Neural cell (in vitro differentiated cells): Measurements from ENCODE around the gene EFS. TPM values are rescaled to one million over a fixed set of nuclear protein-coding genes. Genes with fewer than 3 reads are reported as not detected.

ENCODE experiments used
- H2AFZ ChIP-seq: fragments of 200-600, 300-800 bp; sonication (generic), shearing (Covaris generic); 2 replicates; pipeline ENCODE4 v1.6.0; 2014; ENCODE audit warnings: low read depth, mild to moderate bottlenecking, antibody characterized with exemption, low read length, moderate library complexity
- H3F3A ChIP-seq: fragments of 200-600 bp; shearing (Covaris generic); 2 replicates; pipeline ENCODE4 v1.6.1; 2016; ENCODE audit warnings: mild to moderate bottlenecking, moderate library complexity, mixed read lengths, antibody characterized with exemption, low read length; ENCODE audit not compliant: insufficient read depth, poor library complexity, severe bottlenecking
- H3K27ac ChIP-seq: fragments of 200-600, 300-800 bp; sonication (generic), shearing (Covaris generic); 2 replicates; pipeline ENCODE4 v1.5.1; 2014; ENCODE audit warnings: mild to moderate bottlenecking, low read length, moderate library complexity
- H3K27me3 ChIP-seq: fragments of 300-800, 200-600 bp; sonication (generic), shearing (Covaris generic); 2 replicates; pipeline ENCODE4 v1.6.0; 2014; ENCODE audit warnings: mild to moderate bottlenecking, low read depth, low read length, moderate library complexity; ENCODE audit not compliant: insufficient read depth
- H3K36me3 ChIP-seq: fragments of 300-800, 200-600 bp; sonication (generic), shearing (Covaris generic); 2 replicates; pipeline ENCODE4 v1.5.1; 2014; ENCODE audit warnings: mild to moderate bottlenecking, antibody characterized with exemption, low read length, moderate library complexity; ENCODE audit not compliant: insufficient read depth
- H3K4me2 ChIP-seq: fragments of 300-800, 200-600 bp; sonication (generic), shearing (Covaris generic); 2 replicates; pipeline ENCODE4 v1.6.0; 2014; ENCODE audit warnings: mild to moderate bottlenecking, low read length
- H3K4me3 ChIP-seq: fragments of 300-800, 200-600 bp; sonication (generic), shearing (Covaris generic); 2 replicates; pipeline ENCODE4 v1.5.1; 2014; ENCODE audit warnings: mild to moderate bottlenecking, low read length, moderate library complexity
- H3K79me2 ChIP-seq: fragments of 200-600 bp; shearing (Covaris generic); replicated peaks from 2 replicates; pipeline ENCODE4 v1.6.0; 2014; ENCODE audit warnings: mild to moderate bottlenecking, low read length, moderate library complexity; ENCODE audit not compliant: insufficient read depth
- H3K9ac ChIP-seq: fragments of 300-800, 200-600 bp; sonication (generic), shearing (Covaris generic); 2 replicates; pipeline ENCODE4 v1.6.1; 2016; ENCODE audit warnings: mild to moderate bottlenecking, low read length, mixed read lengths
- H3K9me2 ChIP-seq: fragments of 200-600 bp; shearing (Covaris generic); 2 replicates; pipeline ENCODE4 v1.6.1; 2016; ENCODE audit warnings: mild to moderate bottlenecking, low read length, mixed read lengths; ENCODE audit not compliant: insufficient read depth
- H3K9me3 ChIP-seq: fragments of 200-600, 300-800 bp; sonication (generic), shearing (Covaris generic); 2 replicates; pipeline ENCODE4 v1.6.1; 2016; ENCODE audit warnings: mild to moderate bottlenecking, mixed run types, low read length, moderate library complexity, mixed read lengths
- H4K20me1 ChIP-seq: fragments of 200-600 bp; shearing (Covaris generic); 2 replicates; pipeline ENCODE4 v1.6.1; 2016; ENCODE audit warnings: mild to moderate bottlenecking, mixed run types; ENCODE audit not compliant: insufficient read depth
- EP300 ChIP-seq: fragments of 450-650 bp; conservative IDR thresholded peaks from 2 replicates; pipeline ENCODE4 v1.6.1; 2014; ENCODE audit warnings: antibody characterized with exemption, mild to moderate bottlenecking, moderate library complexity; ENCODE audit not compliant: poor library complexity, severe bottlenecking
- EZH2 ChIP-seq: fragments of 200-600, 300-800 bp; shearing (Covaris generic), sonication (generic); IDR thresholded peaks from 2 replicates; pipeline ENCODE4 v1.6.1; 2014; ENCODE audit warnings: antibody characterized with exemption, low read length, borderline replicate concordance, mild to moderate bottlenecking; ENCODE audit not compliant: insufficient read depth, poor library complexity, severe bottlenecking
- MXI1 ChIP-seq: fragments of 450-650 bp; conservative IDR thresholded peaks from 2 replicates; pipeline ENCODE4 v1.6.1; 2014; ENCODE audit warnings: antibody characterized with exemption, mild to moderate bottlenecking; ENCODE audit not compliant: poor library complexity, severe bottlenecking
- POLR2AphosphoS5 ChIP-seq: IDR thresholded peaks from 2 replicates; pipeline ENCODE4 v1.6.1; 2012
- SMC3 ChIP-seq: fragments of 450-650 bp; conservative IDR thresholded peaks from 2 replicates; pipeline ENCODE4 v1.6.1; 2014; ENCODE audit warnings: antibody characterized with exemption, mild to moderate bottlenecking, moderate library complexity; ENCODE audit not compliant: poor library complexity
- TAF1 ChIP-seq: IDR thresholded peaks from 2 replicates; pipeline ENCODE4 v1.6.1; 2012; ENCODE audit warnings: low read depth
- polyA plus RNA-seq: library from polyadenylated mRNA; depleted of rRNA; stranded (reverse); fragments of >200 nt; gene quantifications from 2 replicates; pipeline ENCODE4 v1.2.3, GENCODE V29; 2014
- TF ChIP-seq, protein P1 (sequence below): IDR thresholded peaks from 2 replicates; pipeline ENCODE4 v1.6.1; 2012; ENCODE audit warnings: borderline replicate concordance
- TF ChIP-seq, protein P2 (sequence below): fragments of 450-650 bp; IDR thresholded peaks from 2 replicates; pipeline ENCODE4 v1.5.1; 2014; ENCODE audit warnings: antibody characterized with exemption, mild to moderate bottlenecking, moderate library complexity; ENCODE audit not compliant: poor library complexity, severe bottlenecking

The EFS gene
- polyA plus RNA-seq, 1 donor from 2014 or later = 0.48 TPM

DNA sequence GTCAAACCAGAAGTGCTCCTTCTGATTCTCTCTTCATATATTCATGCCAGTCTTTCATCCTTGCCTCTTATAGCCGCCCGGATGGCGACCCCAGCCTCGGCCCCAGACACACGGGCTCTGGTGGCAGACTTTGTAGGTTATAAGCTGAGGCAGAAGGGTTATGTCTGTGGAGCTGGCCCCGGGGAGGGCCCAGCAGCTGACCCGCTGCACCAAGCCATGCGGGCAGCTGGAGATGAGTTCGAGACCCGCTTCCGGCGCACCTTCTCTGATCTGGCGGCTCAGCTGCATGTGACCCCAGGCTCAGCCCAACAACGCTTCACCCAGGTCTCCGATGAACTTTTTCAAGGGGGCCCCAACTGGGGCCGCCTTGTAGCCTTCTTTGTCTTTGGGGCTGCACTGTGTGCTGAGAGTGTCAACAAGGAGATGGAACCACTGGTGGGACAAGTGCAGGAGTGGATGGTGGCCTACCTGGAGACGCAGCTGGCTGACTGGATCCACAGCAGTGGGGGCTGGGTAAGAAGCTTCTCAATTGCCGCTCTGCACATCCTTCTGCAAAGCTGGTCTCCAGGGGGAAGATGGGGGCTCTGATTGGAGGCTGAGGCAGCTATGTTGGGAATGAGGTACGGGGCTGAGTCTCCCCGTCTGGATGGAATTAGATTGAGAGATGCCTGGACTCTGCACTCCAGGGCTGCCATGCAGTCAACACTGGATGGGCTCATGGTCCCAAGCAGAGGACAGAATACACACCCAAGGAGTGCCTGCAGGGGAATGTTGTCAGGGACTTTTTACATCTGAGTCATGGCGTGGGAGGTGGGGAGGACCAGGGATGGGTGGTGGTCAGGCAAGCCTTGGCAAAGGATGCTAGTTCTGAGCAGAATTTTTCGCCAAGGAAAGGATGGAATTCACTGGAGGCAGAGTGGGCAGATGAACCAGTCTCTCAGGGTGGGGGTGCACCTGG is 57.0 kb downstream of the EFS start:
- H3K36me3 ChIP-seq = no peaks in the 10 kb centered on the region
- peak overlapping the region; percentile 84 for H3K4me3 ChIP-seq
- H3F3A ChIP-seq = peaks cover 3% of the 10 kb centered on the region
- no peak overlapping the region for H2AFZ ChIP-seq
- peak overlapping the region; percentile 84 for H3K27ac ChIP-seq
- peak overlapping the region; percentile 96 for H3K9ac ChIP-seq
- no peaks in the 10 kb centered on the region for H3K27me3 ChIP-seq
- peak overlapping the region; percentile 92 for H3K4me2 ChIP-seq
- no peaks in the 10 kb centered on the region for H3K9me3 ChIP-seq
- no peaks in the 10 kb centered on the region for H4K20me1 ChIP-seq
- TF ChIP-seq POLR2AphosphoS5 = no peak
- TF ChIP-seq, protein P1, sequence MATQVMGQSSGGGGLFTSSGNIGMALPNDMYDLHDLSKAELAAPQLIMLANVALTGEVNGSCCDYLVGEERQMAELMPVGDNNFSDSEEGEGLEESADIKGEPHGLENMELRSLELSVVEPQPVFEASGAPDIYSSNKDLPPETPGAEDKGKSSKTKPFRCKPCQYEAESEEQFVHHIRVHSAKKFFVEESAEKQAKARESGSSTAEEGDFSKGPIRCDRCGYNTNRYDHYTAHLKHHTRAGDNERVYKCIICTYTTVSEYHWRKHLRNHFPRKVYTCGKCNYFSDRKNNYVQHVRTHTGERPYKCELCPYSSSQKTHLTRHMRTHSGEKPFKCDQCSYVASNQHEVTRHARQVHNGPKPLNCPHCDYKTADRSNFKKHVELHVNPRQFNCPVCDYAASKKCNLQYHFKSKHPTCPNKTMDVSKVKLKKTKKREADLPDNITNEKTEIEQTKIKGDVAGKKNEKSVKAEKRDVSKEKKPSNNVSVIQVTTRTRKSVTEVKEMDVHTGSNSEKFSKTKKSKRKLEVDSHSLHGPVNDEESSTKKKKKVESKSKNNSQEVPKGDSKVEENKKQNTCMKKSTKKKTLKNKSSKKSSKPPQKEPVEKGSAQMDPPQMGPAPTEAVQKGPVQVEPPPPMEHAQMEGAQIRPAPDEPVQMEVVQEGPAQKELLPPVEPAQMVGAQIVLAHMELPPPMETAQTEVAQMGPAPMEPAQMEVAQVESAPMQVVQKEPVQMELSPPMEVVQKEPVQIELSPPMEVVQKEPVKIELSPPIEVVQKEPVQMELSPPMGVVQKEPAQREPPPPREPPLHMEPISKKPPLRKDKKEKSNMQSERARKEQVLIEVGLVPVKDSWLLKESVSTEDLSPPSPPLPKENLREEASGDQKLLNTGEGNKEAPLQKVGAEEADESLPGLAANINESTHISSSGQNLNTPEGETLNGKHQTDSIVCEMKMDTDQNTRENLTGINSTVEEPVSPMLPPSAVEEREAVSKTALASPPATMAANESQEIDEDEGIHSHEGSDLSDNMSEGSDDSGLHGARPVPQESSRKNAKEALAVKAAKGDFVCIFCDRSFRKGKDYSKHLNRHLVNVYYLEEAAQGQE = no peak
- H3K9me2 ChIP-seq = no peaks in the 10 kb centered on the region
- H3K79me2 ChIP-seq = peaks cover 25% of the 10 kb centered on the region

DNA sequence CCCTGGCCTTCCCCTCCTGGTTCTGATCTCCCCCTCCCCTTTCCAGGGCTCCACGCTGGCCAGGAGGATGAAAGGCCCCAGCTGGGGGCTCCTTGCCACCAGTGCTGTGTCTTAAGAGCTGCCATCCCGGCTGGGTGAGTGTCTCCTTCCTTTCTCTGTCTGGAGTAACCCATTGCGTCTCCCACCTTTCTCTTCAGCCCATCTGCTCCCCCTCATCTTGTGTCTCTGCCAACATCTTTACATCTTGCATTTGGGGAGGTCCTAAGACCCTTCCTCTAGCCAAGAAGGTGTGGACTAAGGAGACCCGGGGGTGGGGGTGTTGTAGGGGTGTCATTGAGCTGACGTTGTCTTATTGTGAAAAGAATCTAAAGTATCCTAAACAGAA is 57.8 kb downstream of the EFS start:
- Histone ChIP-seq H3K27ac (peak overlapping the region; percentile 84), H3K79me2 (peaks cover 25% of the 10 kb centered on the region), H3K4me3 (peak overlapping the region; percentile 84), H3K9me3 (no peaks in the 10 kb centered on the region), H2AFZ (peak overlapping the region; percentile 88), H3K27me3 (no peaks in the 10 kb centered on the region), H3K9me2 (no peaks in the 10 kb centered on the region), H3K9ac (peak overlapping the region; percentile 96), H3K36me3 (no peaks in the 10 kb centered on the region), H3K4me2 (peak overlapping the region; percentile 92), H4K20me1 (no peaks in the 10 kb centered on the region), H3F3A (peaks cover 7% of the 10 kb centered on the region)
- TF ChIP-seq, protein P2, sequence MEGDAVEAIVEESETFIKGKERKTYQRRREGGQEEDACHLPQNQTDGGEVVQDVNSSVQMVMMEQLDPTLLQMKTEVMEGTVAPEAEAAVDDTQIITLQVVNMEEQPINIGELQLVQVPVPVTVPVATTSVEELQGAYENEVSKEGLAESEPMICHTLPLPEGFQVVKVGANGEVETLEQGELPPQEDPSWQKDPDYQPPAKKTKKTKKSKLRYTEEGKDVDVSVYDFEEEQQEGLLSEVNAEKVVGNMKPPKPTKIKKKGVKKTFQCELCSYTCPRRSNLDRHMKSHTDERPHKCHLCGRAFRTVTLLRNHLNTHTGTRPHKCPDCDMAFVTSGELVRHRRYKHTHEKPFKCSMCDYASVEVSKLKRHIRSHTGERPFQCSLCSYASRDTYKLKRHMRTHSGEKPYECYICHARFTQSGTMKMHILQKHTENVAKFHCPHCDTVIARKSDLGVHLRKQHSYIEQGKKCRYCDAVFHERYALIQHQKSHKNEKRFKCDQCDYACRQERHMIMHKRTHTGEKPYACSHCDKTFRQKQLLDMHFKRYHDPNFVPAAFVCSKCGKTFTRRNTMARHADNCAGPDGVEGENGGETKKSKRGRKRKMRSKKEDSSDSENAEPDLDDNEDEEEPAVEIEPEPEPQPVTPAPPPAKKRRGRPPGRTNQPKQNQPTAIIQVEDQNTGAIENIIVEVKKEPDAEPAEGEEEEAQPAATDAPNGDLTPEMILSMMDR = no peak
- no peak for TF ChIP-seq POLR2AphosphoS5
- no peak for TF ChIP-seq MXI1
- TF ChIP-seq TAF1 = no peak
- no peak for TF ChIP-seq EZH2
- TF ChIP-seq, protein P1 = peak; percentile 5
- TF ChIP-seq EP300 = no peak
- no peak for TF ChIP-seq SMC3
